Activated T-helper 1 cell treated with anti-CD3 and anti-CD28 coated beads, Interleukin-12 subunit alpha, Interleukin-12 subunit beta, Interleukin-2, Interleukin-4 antibody, amounts not matched to agents 30 ng/mL and 10 ng/mL and 1 ng/mL, durations not matched to agents 14 hours and 24 hours and 36 hours (primary cell): ENCODE measurements around the gene PTH2R. TPM values are rescaled to one million over a fixed set of nuclear protein-coding genes. Genes with fewer than 3 reads are reported as not detected.
"Not testable (repeated sequence)": the region's sequence is repeated elsewhere in the genome, so short reads cannot be mapped to it uniquely, and the experiment has no call there.

ENCODE experiments used
- DNase-seq: peaks from one replicate; pipeline ENCODE4 v3.0.0; 2021; ENCODE audit warnings: low spot score
- H3K27ac Mint-ChIP-seq: one replicate; pipeline ENCODE4 v1.8.0; 2021; ENCODE audit warnings: mild to moderate bottlenecking, mixed read lengths
- H3K27me3 Mint-ChIP-seq: one replicate; pipeline ENCODE4 v1.8.0; 2022; ENCODE audit warnings: mild to moderate bottlenecking, moderate library complexity, mixed read lengths; ENCODE audit not compliant: insufficient read depth
- H3K36me3 Mint-ChIP-seq: one replicate; pipeline ENCODE4 v1.8.0; 2021; ENCODE audit warnings: low read depth, mixed read lengths
- H3K4me1 Mint-ChIP-seq: one replicate; pipeline ENCODE4 v1.8.0; 2021; ENCODE audit warnings: low read depth, mixed read lengths
- H3K4me3 Mint-ChIP-seq: one replicate; pipeline ENCODE4 v1.8.0; 2021; ENCODE audit warnings: mild to moderate bottlenecking, moderate library complexity, mixed read lengths
- H3K9me3 Mint-ChIP-seq: one replicate; pipeline ENCODE4 v1.8.0; 2021; ENCODE audit warnings: mixed read lengths
- intact Hi-C: fragments of 100-400 bp; cut with micrococcal nuclease; formaldehyde crosslinking; loops from one replicate; pipeline ENCODE4 v1.15.1; 2024
- total RNA-seq: library from RNA; stranded (reverse); gene quantifications from 2 replicates; pipeline ENCODE4 v1.2.3, GENCODE V29; 2022

The PTH2R gene
- total RNA-seq, 1 donor from 2014 or later = 0.10 TPM

DNA sequence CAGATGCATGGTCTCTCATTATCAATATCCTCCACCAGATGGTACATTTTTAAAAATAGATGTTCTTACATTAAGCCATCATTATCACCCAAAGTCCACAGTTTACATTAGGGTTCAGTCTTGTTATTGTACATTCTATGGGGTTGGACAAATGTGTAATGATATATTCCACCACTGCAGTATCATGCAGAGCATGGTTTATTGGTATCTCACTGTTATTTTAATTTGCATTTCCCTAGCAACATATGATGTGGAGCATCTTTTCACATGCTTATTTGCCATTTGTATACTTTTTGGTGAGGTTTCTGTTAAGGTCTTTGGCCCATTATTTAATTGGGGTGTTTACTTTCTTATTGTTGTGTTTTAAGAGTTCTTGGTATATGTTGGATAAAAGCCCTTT is 95.7 kb downstream of the PTH2R start:
- H3K27me3 Mint-ChIP-seq = no peaks in the 10 kb centered on the region
- H3K9me3 Mint-ChIP-seq = no peaks in the 10 kb centered on the region
- H3K36me3 Mint-ChIP-seq = no peaks in the 10 kb centered on the region
- intact Hi-C loops = no loop called here
- H3K4me1 Mint-ChIP-seq = no peaks in the 10 kb centered on the region
- no peak overlapping the region for H3K27ac Mint-ChIP-seq
- H3K4me3 Mint-ChIP-seq = no peak overlapping the region
- DNase-seq = no peak

DNA sequence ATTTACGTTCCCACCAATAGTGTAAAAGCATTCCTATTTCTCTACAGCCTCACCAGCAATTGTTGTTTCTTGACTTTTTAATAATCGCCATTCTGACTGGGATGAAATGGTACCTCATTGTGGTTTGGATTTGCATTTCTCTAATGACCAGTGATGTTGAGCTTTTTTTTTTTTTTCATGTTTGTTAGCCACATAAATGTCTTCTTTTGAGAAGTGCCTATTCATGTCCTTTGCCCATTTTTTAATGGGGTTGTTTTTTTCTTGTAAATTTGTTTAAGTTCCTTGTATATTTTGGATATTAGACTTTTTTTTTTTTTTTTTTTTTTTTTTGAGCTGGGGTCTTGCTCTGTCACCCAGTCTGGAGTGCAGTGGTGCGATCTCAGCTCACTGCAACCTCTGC is 98.8 kb downstream of the PTH2R start:
- H3K36me3 Mint-ChIP-seq, intact Hi-C loops, DNase-seq, H3K4me3 Mint-ChIP-seq, H3K27ac Mint-ChIP-seq, H3K27me3 Mint-ChIP-seq, H3K4me1 Mint-ChIP-seq, H3K9me3 Mint-ChIP-seq: not testable (repeated sequence)

DNA sequence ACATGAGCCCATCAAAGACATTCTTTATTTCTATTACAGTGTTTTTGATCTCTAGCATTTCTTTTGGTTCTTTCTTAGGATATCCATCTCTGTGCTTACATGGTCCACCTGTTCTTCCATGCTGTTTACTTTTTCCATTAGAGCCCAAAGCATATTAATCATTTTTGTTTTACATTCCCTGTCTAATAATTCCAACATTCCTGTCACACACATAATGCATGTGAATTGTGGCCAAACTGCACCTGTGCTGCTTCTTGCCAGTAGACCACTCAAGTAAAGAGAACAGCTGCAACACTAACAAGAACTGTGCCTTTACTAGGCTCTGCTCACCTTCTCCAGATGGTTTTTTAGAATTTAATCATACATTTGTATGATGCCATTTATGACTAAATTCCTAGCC is 103.0 kb downstream of the PTH2R start:
- H3K27me3 Mint-ChIP-seq = no peaks in the 10 kb centered on the region
- intact Hi-C loops = no loop called here
- DNase-seq = no peak
- H3K9me3 Mint-ChIP-seq = no peaks in the 10 kb centered on the region
- no peaks in the 10 kb centered on the region for H3K36me3 Mint-ChIP-seq
- no peak overlapping the region for H3K4me3 Mint-ChIP-seq
- H3K27ac Mint-ChIP-seq = no peak overlapping the region
- no peaks in the 10 kb centered on the region for H3K4me1 Mint-ChIP-seq

DNA sequence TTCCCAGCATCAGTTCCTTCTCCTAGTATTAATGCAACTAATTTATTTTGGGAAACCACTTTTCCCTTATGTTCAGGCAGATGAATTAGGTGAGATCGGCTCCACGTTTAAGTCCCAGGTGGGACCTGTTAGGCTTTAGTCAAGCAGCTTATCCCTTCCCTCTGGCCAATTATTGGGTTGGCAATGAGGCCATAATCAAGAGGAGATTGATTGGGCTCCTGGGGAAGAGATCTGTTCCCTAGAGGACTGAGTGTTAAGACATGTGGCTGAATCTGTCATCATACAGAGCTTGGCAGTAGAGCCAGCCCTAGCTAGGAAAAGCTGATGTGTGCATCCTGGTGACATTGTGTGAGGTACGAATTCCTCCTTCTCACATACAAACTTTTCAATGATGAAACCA is 104.4 kb downstream of the PTH2R start:
- no peak for DNase-seq
- intact Hi-C loops = no loop called here
- H3K36me3 Mint-ChIP-seq = no peaks in the 10 kb centered on the region
- H3K27me3 Mint-ChIP-seq = no peaks in the 10 kb centered on the region
- no peak overlapping the region for H3K27ac Mint-ChIP-seq
- H3K9me3 Mint-ChIP-seq = peaks cover 5% of the 10 kb centered on the region
- H3K4me1 Mint-ChIP-seq = no peaks in the 10 kb centered on the region
- no peak overlapping the region for H3K4me3 Mint-ChIP-seq

DNA sequence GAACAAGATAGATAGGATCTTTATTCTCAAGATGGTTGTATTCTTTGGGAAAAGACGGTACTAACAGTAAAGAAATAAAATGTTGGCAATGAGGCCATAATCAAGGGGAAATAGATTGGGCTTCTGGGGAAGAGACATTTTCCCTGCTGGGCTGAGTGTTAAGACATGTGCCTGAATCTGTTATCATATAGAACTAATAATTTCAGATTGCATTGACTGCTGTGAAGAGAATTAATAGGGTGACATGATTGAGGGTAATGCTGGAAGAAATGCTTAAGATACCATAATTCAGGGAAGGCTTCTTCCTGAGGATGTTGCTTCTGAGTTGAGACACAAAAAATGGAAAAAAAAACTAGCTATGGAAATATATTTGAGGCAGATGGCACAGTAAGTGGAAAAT is 105.0 kb downstream of the PTH2R start:
- intact Hi-C loops = no loop called here
- Mint-ChIP-seq H3K27ac (no peak overlapping the region), H3K4me1 (no peaks in the 10 kb centered on the region), H3K36me3 (no peaks in the 10 kb centered on the region), H3K27me3 (no peaks in the 10 kb centered on the region), H3K9me3 (peaks cover 5% of the 10 kb centered on the region), H3K4me3 (no peak overlapping the region)
- DNase-seq = no peak

DNA sequence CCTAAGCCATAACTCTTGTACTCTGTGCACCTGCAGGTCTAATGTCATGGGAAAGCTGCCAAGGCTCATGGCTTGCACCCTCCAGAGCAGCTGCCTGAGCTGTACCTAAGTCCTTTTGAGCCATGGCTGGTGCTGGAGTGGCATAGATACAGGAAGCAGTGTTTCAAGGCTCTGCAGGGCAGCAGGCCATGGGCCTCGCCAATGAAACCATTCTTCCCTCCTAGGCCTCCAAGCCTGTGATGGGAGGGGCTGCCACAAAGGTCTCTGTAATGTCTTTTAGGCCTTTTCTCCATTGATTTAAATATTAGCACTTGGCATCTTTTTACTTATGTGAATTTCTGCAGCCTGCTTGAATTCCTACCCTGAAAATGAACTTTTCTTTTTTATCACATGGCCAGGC is 108.5 kb downstream of the PTH2R start:
- intact Hi-C loops = no loop called here
- DNase-seq = no peak

DNA sequence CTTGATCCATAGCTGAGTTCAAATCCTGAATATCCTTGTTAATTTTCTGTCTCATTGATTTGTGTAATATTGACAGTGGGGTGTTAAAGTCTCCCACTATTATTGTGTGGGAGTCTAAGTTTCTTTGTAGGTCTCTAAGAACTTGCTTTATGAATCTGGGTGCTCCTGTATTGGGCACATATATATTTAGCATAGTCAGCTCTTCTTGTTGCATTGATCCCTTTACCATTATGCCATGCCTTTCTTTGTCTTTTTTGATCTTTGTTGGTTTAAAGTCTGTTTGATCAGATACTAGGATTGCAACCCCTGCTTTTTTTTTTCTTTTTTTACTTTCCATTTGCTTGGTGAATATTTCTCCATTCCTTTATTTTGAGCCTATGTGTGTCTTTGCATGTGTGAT is 116.5 kb downstream of the PTH2R start:
- H3K4me1 Mint-ChIP-seq, H3K27ac Mint-ChIP-seq, intact Hi-C loops, H3K9me3 Mint-ChIP-seq, H3K4me3 Mint-ChIP-seq, H3K27me3 Mint-ChIP-seq, H3K36me3 Mint-ChIP-seq, DNase-seq: not testable (repeated sequence)

More for the DNA sequence above, 108.5 kb downstream of the PTH2R start:
- Mint-ChIP-seq H3K4me1 (no peaks in the 10 kb centered on the region), H3K36me3 (no peaks in the 10 kb centered on the region), H3K4me3 (no peak overlapping the region), H3K9me3 (peaks cover 5% of the 10 kb centered on the region), H3K27ac (no peak overlapping the region), H3K27me3 (no peaks in the 10 kb centered on the region)

DNA sequence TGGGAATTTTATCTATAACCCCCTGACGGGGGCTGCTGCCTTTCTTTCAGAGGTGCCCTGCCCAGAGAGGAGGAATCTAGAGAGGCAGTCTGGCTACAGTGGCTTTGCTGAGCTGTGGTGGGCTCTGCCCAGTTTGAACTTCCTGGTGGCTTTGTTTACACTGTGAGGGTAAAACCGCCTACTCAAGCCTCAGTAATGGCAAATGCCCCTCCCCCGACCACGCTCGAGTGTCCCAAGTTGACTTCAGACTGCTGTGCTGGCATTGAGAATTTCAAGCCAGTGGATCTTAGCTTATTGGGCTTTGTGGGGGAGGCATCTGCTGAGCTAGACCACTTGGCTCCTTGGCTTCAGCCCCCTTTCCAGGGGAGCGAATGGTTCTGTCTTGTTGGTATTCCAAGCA is 118.6 kb downstream of the PTH2R start:
- H3K27ac Mint-ChIP-seq, H3K36me3 Mint-ChIP-seq: not testable (repeated sequence)

DNA sequence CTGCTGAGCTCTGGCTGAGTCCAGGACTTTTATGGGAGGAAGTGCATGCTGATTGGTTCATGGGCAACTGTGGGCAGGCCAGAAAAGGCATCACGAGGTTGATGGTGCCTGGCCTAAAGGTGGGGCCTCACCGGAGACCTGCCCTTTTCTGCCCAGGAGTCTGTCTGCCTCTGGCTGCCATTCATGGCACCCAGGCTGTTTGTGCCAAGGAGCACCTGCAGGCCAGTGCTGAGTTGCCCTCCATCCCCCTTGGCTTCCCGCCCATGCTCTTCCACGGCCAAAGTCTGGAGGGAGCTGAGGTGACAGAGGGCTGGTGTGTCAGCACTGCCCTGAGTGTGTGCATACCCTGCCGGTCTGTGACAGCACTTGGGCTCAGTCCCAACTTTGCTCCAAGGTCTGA is 123.2 kb downstream of the PTH2R start:
- no peak overlapping the region for H3K4me3 Mint-ChIP-seq
- no peaks in the 10 kb centered on the region for H3K9me3 Mint-ChIP-seq
- no peak overlapping the region for H3K27ac Mint-ChIP-seq
- no peaks in the 10 kb centered on the region for H3K4me1 Mint-ChIP-seq
- intact Hi-C loops = no loop called here
- DNase-seq = no peak
- H3K36me3 Mint-ChIP-seq = no peaks in the 10 kb centered on the region
- no peaks in the 10 kb centered on the region for H3K27me3 Mint-ChIP-seq

More for the DNA sequence above, 118.6 kb downstream of the PTH2R start:
- H3K4me3 Mint-ChIP-seq, H3K4me1 Mint-ChIP-seq, intact Hi-C loops, DNase-seq, H3K9me3 Mint-ChIP-seq, H3K27me3 Mint-ChIP-seq: not testable (repeated sequence)

DNA sequence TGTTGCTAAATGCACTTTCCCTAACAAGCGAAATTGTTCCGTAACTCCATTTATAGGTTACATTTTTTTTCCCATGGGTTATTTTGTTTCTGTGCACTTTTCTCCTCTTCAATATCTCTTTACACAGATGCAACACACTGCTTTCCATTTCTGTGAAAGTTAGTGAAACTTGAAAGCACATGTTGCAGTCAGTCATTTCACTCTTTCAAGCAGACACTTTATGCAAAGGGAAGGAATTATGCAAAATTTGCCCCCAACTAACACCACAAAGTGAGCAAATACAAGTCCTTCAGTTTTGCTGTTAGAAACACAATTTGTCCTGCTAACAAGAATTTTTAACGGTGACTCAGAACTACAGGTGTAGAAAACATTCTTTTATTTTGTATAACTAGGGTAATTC is 124.8 kb downstream of the PTH2R start:
- Mint-ChIP-seq H3K4me1 (no peaks in the 10 kb centered on the region), H3K27me3 (no peaks in the 10 kb centered on the region), H3K9me3 (no peaks in the 10 kb centered on the region), H3K27ac (no peak overlapping the region), H3K4me3 (no peak overlapping the region), H3K36me3 (no peaks in the 10 kb centered on the region)
- intact Hi-C loops = no loop called here
- DNase-seq = no peak

DNA sequence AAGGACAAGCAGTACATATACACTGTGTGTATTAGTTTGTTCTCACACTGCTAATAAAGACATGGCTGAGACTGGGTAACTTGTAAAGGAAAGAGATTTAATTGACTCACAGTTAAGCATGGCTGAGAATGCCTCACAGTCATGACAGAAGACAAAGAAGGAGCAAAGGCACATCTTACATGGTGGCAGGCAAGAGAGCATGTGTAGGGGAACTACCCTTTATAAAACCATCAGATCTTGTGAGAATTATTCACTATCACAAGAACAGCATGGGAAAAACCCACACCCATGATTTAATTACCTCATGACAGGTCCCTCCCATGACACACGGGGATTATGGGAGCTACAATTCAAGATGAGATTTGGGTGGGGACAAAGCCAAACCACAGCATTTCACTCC is 129.0 kb downstream of the PTH2R start:
- H3K4me3 Mint-ChIP-seq, intact Hi-C loops: not testable (repeated sequence)

DNA sequence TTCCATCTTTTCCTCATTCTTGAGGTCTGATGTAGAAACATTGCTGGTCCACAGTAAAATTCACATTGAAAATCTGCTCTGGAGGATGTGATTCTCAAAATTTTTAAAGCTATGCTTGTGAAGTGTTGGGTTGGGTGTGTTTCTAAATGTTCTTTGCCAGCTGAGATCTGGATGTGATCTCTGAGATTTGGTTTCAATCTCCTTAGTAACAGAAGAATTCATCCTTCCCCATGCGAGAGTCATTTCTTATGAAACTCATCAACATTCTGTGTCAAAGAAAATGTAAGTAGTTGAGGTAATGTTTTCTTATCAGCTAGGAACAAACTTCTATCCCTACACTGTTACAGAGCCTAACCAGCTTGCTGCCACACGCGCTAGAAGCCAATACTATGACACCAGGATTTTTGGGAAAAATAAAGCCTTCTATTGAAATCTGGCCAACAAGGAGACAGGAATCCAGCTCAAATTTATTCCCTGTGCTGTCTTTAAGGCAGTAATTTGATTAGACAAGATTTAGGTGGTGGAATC is 134.9 kb downstream of the PTH2R start:
- intact Hi-C loops = no loop called here
- no peak for DNase-seq
- Mint-ChIP-seq H3K27ac (no peak overlapping the region), H3K4me1 (no peaks in the 10 kb centered on the region), H3K9me3 (no peaks in the 10 kb centered on the region), H3K4me3 (no peak overlapping the region), H3K36me3 (no peaks in the 10 kb centered on the region), H3K27me3 (peaks cover 2% of the 10 kb centered on the region)

More for the DNA sequence above, 129.0 kb downstream of the PTH2R start:
- H3K27ac Mint-ChIP-seq, H3K9me3 Mint-ChIP-seq, DNase-seq, H3K27me3 Mint-ChIP-seq, H3K4me1 Mint-ChIP-seq, H3K36me3 Mint-ChIP-seq: not testable (repeated sequence)

DNA sequence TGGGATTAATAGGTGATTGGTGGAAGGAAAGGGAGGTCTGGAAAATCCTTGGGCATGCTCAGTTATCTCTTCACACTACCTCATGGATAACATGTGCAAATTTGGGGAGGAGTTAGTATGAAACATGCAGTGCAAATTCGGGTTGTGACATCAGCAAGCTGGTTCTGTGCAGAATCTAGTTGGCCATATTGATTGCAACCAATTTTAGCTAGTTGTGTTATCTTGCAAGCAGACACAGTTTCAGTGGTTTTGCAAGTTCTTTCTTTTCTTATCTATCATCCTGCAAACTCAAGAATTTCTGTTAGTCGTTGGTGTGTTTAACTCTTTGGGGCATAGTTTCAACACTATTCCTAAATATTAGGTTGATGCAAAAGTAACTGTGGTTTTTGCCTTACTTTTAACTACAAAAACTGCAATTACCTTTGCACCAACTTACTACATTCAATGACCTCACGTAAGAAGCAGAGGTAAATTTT is 135.4 kb downstream of the PTH2R start:
- Mint-ChIP-seq H3K27me3 (peaks cover 2% of the 10 kb centered on the region), H3K4me1 (no peaks in the 10 kb centered on the region), H3K4me3 (no peak overlapping the region), H3K9me3 (no peaks in the 10 kb centered on the region), H3K36me3 (no peaks in the 10 kb centered on the region), H3K27ac (no peak overlapping the region)
- DNase-seq = no peak
- intact Hi-C loops = no loop called here

DNA sequence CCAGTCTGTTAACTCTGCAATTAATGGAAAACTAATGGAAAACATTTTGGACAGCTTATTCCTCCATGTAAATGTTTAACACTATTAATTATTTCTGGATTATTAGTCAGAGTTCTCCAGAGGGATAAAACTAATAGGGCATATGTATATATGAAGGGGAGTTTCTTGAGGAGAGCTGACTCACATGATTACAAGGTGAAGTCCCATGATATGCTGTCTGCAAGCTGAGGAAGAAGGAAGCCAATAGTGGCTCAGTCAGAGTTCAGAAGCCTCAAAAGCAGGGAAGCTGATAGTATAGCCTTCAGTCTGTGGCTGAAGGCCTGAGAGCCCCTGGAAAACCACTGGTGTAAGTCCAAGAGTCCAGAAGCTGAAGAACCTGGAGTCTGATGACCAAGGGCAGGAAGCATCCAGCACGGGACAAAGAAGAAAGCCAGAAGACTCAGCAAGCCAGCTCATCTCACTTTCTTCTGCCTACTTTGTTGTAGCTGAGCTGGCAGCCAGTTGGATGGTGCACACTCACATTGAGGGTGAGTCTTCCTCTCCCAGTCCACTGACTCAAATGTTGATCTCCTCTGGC is 136.0 kb downstream of the PTH2R start:
- intact Hi-C loops = no loop called here
- Mint-ChIP-seq H3K27me3 (peaks cover 2% of the 10 kb centered on the region), H3K4me3 (no peak overlapping the region), H3K27ac (no peak overlapping the region), H3K36me3 (no peaks in the 10 kb centered on the region), H3K9me3 (no peaks in the 10 kb centered on the region), H3K4me1 (no peaks in the 10 kb centered on the region)
- DNase-seq = no peak
